Mesothelial cell of epicardium (in vitro differentiated cells): ENCODE data around the gene RBMS1. TPM values are rescaled to one million over a fixed set of nuclear protein-coding genes. Genes with fewer than 3 reads are reported as not detected.
A peak's percentile ranks its signal among the peaks of the same experiment; 100 is the strongest.

Experiments used
- DNase-seq, 2 experiments: peaks; one replicate each; pipeline ENCODE4 v3.0.0; 2021; ENCODE audit warnings: low spot score in 2 of 2; ENCODE audit not compliant: unreplicated experiment in 2 of 2
- H3K27ac Mint-ChIP-seq: 2 replicates; pipeline ENCODE4 v1.8.0; 2021; ENCODE audit warnings: mixed read lengths
- H3K27me3 Mint-ChIP-seq: 2 replicates; pipeline ENCODE4 v1.8.0; 2021; ENCODE audit warnings: low read depth, mixed read lengths
- H3K36me3 Mint-ChIP-seq: 2 replicates; pipeline ENCODE4 v1.8.0; 2021; ENCODE audit warnings: mixed read lengths
- H3K4me1 Mint-ChIP-seq: 2 replicates; pipeline ENCODE4 v1.8.0; 2021; ENCODE audit warnings: mixed read lengths
- H3K4me3 Mint-ChIP-seq: 2 replicates; pipeline ENCODE4 v1.8.0; 2021; ENCODE audit warnings: mild to moderate bottlenecking, moderate library complexity, mixed read lengths
- H3K9me3 Mint-ChIP-seq: 2 replicates; pipeline ENCODE4 v1.8.0; 2021; ENCODE audit warnings: mixed read lengths
- CTCF ChIP-seq: fragments of 200-600 bp; sonication (generic); IDR thresholded peaks from one replicate; pipeline ENCODE4 v1.5.0; 2021; ENCODE audit warnings: antibody characterized with exemption; ENCODE audit not compliant: unreplicated experiment
- total RNA-seq: library from RNA; stranded (reverse); gene quantifications from 3 replicates; pipeline ENCODE4 v1.2.1, GENCODE V29; 2021

RBMS1 gene
- total RNA-seq, 1 donor from 2014 or later: 128 TPM

DNA sequence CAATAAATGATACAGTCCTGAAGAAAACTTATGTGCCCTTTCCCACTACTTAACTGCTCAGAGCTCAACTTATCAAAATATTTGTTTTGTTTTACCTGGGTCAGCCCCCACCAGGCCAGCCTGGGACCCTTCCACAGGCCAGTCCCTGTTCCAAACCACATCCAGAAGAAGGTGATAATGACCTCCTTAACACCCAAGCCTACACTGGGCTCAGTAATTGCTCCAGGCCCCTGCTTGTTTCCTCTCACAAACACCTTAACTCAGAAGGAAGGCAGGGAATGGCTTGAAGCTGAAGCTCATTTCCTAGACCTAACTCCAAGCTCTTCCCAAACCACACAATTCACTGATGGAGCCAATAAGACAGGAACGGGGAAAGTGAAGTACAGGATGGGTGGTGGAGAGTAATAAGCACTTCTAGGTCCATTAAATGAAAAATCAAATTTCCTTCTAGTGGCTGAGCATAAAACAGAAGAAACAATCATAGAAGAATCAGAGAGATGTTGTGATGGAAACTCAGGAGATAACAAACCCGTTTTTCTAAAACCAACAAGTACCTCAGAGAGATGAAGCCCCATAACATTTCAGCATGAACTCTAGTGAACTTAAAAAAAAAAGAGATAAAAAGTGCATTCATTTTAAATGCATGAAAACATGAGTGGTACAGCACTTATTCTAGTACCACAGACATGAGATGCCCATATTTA, 160.1 kb downstream of the RBMS1 start:
- no peak for TF ChIP-seq CTCF
- Mint-ChIP-seq H3K4me3 (no peak overlapping the region), H3K36me3 (no peaks in the 10 kb centered on the region), H3K27me3 (no peaks in the 10 kb centered on the region), H3K4me1 (peaks cover 27% of the 10 kb centered on the region), H3K9me3 (no peaks in the 10 kb centered on the region), H3K27ac (peak overlapping the region; percentile 35)
- no peak for DNase-seq

DNA sequence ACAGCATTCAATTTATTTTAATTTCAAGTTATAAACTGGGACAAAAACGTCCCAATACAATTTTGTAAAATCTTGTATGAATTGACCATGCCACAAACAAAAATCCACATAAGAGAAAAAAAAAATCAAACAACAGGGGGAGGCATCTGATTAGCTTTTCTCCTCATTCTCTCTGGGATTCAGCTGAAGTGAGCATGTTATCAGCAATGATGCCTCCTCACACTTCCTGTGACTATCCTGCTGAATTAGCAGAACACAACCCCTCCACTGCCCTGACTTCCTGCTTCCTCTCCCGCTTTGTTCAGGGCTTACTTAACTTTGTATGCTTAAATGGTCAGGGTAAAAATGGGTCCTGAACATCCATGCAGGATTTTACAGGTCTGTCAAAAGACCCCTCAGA, 161.3 kb downstream of the RBMS1 start:
- TF ChIP-seq CTCF: no peak
- peak overlapping the region; percentile 43 for H3K27ac Mint-ChIP-seq
- no peak overlapping the region for H3K4me3 Mint-ChIP-seq
- no peaks in the 10 kb centered on the region for H3K36me3 Mint-ChIP-seq
- no peaks in the 10 kb centered on the region for H3K27me3 Mint-ChIP-seq
- DNase-seq: no peak
- H3K4me1 Mint-ChIP-seq: peaks cover 34% of the 10 kb centered on the region
- H3K9me3 Mint-ChIP-seq: no peaks in the 10 kb centered on the region

GRCh38 chr2:160331258-160332025, 162.2 kb downstream of the RBMS1 start:
- peak overlapping the region; percentile 31 for H3K27ac Mint-ChIP-seq
- DNase-seq: no peak
- H3K27me3 Mint-ChIP-seq: no peaks in the 10 kb centered on the region
- no peaks in the 10 kb centered on the region for H3K9me3 Mint-ChIP-seq
- no peaks in the 10 kb centered on the region for H3K36me3 Mint-ChIP-seq
- TF ChIP-seq CTCF: no peak
- no peak overlapping the region for H3K4me3 Mint-ChIP-seq
- H3K4me1 Mint-ChIP-seq: peaks cover 39% of the 10 kb centered on the region

DNA sequence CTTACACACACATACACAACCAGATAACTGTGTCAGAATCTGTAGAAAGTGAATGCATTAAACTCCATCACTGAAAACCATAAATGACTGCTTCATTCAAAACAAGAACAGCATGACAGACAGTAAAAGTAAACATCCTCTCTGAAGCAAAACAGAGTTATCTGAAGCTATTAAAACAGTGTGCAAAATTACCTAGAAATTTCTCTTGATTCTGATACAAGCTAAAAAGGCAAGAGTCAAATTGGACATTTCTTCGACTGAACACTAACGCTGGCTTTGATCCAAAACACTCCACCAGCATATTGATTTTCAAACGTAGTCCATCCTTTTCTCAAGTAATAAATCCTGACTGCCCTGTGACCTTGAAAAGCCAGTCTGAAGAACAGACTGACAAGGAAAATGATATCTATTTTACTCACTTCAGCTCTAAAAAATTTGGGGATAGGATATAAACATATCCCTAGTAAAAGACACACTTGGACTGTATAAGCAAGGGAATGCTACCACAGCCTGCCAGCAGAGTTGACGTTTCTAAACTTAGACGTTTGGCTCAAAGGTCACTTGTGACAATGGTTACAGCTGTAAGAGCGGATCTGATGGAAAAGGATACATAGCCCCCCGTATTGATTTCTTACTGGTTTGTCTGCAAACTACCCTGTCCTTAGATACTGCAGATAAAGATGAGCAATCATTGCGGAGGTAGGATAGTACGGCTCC, 164.6 kb downstream of the RBMS1 start:
- no peaks in the 10 kb centered on the region for H3K36me3 Mint-ChIP-seq
- DNase-seq: no peak
- no peaks in the 10 kb centered on the region for H3K9me3 Mint-ChIP-seq
- TF ChIP-seq CTCF: no peak
- peaks cover 48% of the 10 kb centered on the region for H3K4me1 Mint-ChIP-seq
- H3K4me3 Mint-ChIP-seq: no peak overlapping the region
- H3K27ac Mint-ChIP-seq: no peak overlapping the region
- no peaks in the 10 kb centered on the region for H3K27me3 Mint-ChIP-seq

DNA sequence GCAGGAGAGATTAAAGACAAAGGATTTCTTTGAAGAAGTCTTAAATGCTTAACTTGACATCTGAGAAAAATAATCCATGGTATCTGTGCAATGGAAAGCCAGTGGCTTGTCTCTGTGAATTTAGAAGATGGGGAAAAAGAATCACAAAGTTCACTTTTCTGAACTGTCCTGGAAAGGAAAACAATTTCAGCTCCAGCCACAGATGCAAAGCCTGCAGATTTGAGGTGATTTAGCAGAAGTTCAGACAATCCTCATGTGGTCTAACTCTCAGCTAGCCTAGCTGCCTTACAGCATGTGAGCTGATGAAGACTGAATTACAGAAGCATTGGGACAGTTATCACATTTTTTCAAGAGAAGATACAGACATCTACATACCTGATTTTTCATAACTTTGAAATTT, 166.8 kb downstream of the RBMS1 start:
- no peak for TF ChIP-seq CTCF
- no peaks in the 10 kb centered on the region for H3K9me3 Mint-ChIP-seq
- no peaks in the 10 kb centered on the region for H3K27me3 Mint-ChIP-seq
- H3K27ac Mint-ChIP-seq: peak overlapping the region; percentile 76
- H3K36me3 Mint-ChIP-seq: no peaks in the 10 kb centered on the region
- no peak overlapping the region for H3K4me3 Mint-ChIP-seq
- H3K4me1 Mint-ChIP-seq: peaks cover 40% of the 10 kb centered on the region
- no peak for DNase-seq
